Activated naive CD4-positive, alpha-beta T cell (primary cell): ENCODE data around the gene CSNK1E.

ENCODE experiments used
- DNase-seq, 4 experiments: peaks; one replicate each; lab custom pipeline; 2025; lab: John Stamatoyannopoulos, UW

The CSNK1E gene

GRCh38 chr22:38327805-38328204 is 10.6 kb upstream of the CSNK1E start:
- no peak for DNase-seq

- no peak for DNase-seq
Measured at GRCh38 chr22:38327396-38327795, 10.2 kb upstream of the CSNK1E start.

GRCh38 chr22:38325587-38325986 is 8.4 kb upstream of the CSNK1E start:
- DNase-seq, result no peak

- no peak for DNase-seq
Measured at GRCh38 chr22:38320605-38321402, 3.6 kb upstream of the CSNK1E start.

- no peak for DNase-seq
Measured at GRCh38 chr22:38318792-38319773, 1.9 kb upstream of the CSNK1E start.

- no peak for DNase-seq
Measured at GRCh38 chr22:38317995-38318715, 922 bp upstream of the CSNK1E start.

- peak; percentile 20 to 49 (median 24) for DNase-seq
Measured at GRCh38 chr22:38316364-38317121, 690 bp downstream of the CSNK1E start.

GRCh38 chr22:38315823-38316363 is 1.3 kb downstream of the CSNK1E start:
- no peak for DNase-seq

- no peak for DNase-seq
Measured at GRCh38 chr22:38314933-38315822, 2.1 kb downstream of the CSNK1E start.

- no peak for DNase-seq
Measured at GRCh38 chr22:38314051-38314932, 2.9 kb downstream of the CSNK1E start.

GRCh38 chr22:38313384-38313955 is 3.8 kb downstream of the CSNK1E start:
- peak in 1 of 4 experiments; percentile 18 for DNase-seq

GRCh38 chr22:38312261-38312800 is 4.9 kb downstream of the CSNK1E start:
- no peak for DNase-seq

- DNase-seq, result no peak
Measured at GRCh38 chr22:38311323-38311620, 6.0 kb downstream of the CSNK1E start.

GRCh38 chr22:38310518-38311322 is 6.5 kb downstream of the CSNK1E start:
- no peak for DNase-seq

- no peak for DNase-seq
Measured at GRCh38 chr22:38309614-38310517, 7.4 kb downstream of the CSNK1E start.

GRCh38 chr22:38308791-38309498 is 8.3 kb downstream of the CSNK1E start:
- DNase-seq, result no peak
